Measurements from ENCODE around the gene TMCC2. TPM values are rescaled to one million over a fixed set of nuclear protein-coding genes. Genes with fewer than 3 reads are reported as not detected.

Gene TMCC2
- total RNA-seq, 1 experiment from 2014 or later = 11.9 TPM

Other genes starting within 250 kb of the TMCC2 start
- 1.8 TPM in 1 of 2 replicates, not detected in the other for gene CNTN2, start 184.7 kb upstream of the TMCC2 start, total RNA-seq (2014; rRNA removed; shearing (Covaris generic))
- 1.3 and 3.1 TPM in 2 replicates for gene TMEM81, start 143.5 kb upstream of the TMCC2 start, total RNA-seq (2014; rRNA removed; shearing (Covaris generic))
- gene RBBP5, start 106.0 kb upstream of the TMCC2 start, total RNA-seq (2014; rRNA removed; shearing (Covaris generic)) = 30.7 and 37.9 TPM in 2 replicates
- 12.3 and 13.9 TPM in 2 replicates for gene DSTYK, start 16.2 kb upstream of the TMCC2 start, total RNA-seq (2014; rRNA removed; shearing (Covaris generic))
- gene NUAK2, start 93.8 kb downstream of the TMCC2 start, total RNA-seq (2014; rRNA removed; shearing (Covaris generic)) = 16.3 and 18.4 TPM in 2 replicates
- gene KLHDC8A, start 129.0 kb downstream of the TMCC2 start, total RNA-seq (2014; rRNA removed; shearing (Covaris generic)) = not detected in 2 replicates
- 0.36 and 0.60 TPM in 2 replicates for gene LEMD1, start 194.1 kb downstream of the TMCC2 start, total RNA-seq (2014; rRNA removed; shearing (Covaris generic))
- gene BLACAT1, start 228.1 kb downstream of the TMCC2 start, total RNA-seq (2014; rRNA removed; shearing (Covaris generic)) = 0.28 and 1.4 TPM in 2 replicates

Measured in A172 (cell line).